K562 (cell line): ENCODE results near the gene HHIPL1.

Experiments used
- CTCF ChIP-seq, 3 experiments: IDR thresholded peaks in 2 of 3; conservative IDR thresholded peaks in 1 of 3; 2 replicates each; pipeline ENCODE4 v1.5.1; 2011 to 2012; ENCODE audit warnings: low read length in 3 of 3, mild to moderate bottlenecking in 3 of 3, control low read depth in 2 of 3, improper control_type of control experiment in 1 of 3, inconsistent platforms in 1 of 3, low read depth in 1 of 3, mixed read lengths in 1 of 3, moderate library complexity in 1 of 3; ENCODE audit not compliant: insufficient read depth in 2 of 3
- GATA2 ChIP-seq: sonication (generic); formaldehyde crosslinking; IDR thresholded peaks from 2 replicates; pipeline ENCODE4 v1.4.0; 2020; ENCODE audit warnings: mild to moderate bottlenecking, missing genetic modification reagents
- JUNB ChIP-seq: fragments of 450-650 bp; formaldehyde crosslinking; conservative IDR thresholded peaks from 2 replicates; pipeline ENCODE4 v1.4.0; 2020; ENCODE audit warnings: mild to moderate bottlenecking
- JUND ChIP-seq, 2 experiments: IDR thresholded peaks; 2 replicates in 1 of 2; 3 replicates in 1 of 2; pipeline ENCODE4 v1.6.1; 2011; ENCODE audit warnings: borderline replicate concordance in 2 of 2, low read depth in 2 of 2, low read length in 2 of 2, improper control_type of control experiment in 1 of 2, missing biosample characterization in 1 of 2, missing genetic modification characterization in 1 of 2, missing genetic modification reagents in 1 of 2
- NONO ChIP-seq, 2 experiments: fragments of 200-400 bp in 1 of 2; fragments of 450-650 bp in 1 of 2; formaldehyde crosslinking in 1 of 2; IDR thresholded peaks; 2 replicates each; pipeline ENCODE4 v1.6.1; 2017; ENCODE audit warnings: low read depth in 2 of 2, mild to moderate bottlenecking in 2 of 2, moderate library complexity in 2 of 2, low read length in 1 of 2
- PCBP1 ChIP-seq: fragments of 200-400 bp; formaldehyde crosslinking; IDR thresholded peaks from 2 replicates; pipeline ENCODE4 v1.6.1; 2018; ENCODE audit warnings: mild to moderate bottlenecking, low read depth, low read length; ENCODE audit not compliant: poor library complexity, severe bottlenecking
- RFX5 ChIP-seq: IDR thresholded peaks from 2 replicates; pipeline ENCODE4 v1.6.1; 2011; ENCODE audit warnings: low read depth, mild to moderate bottlenecking, improper control_type of control experiment, low read length
- SRSF1 ChIP-seq: fragments of 200-400 bp; formaldehyde crosslinking; IDR thresholded peaks from 2 replicates; pipeline ENCODE4 v1.6.1; 2017; ENCODE audit warnings: mild to moderate bottlenecking, low read depth, low read length, moderate library complexity
- ZBTB1 ChIP-seq: sonication (generic); formaldehyde crosslinking; IDR thresholded peaks from 2 replicates; pipeline ENCODE4 v1.8.1; 2023; ENCODE audit warnings: missing genetic modification reagents, low read depth, mild to moderate bottlenecking, borderline replicate concordance
- ZNF175 ChIP-seq: fragments of 200-800 bp; sonication (Bioruptor generic); IDR thresholded peaks from 2 replicates; pipeline ENCODE4 v1.6.1; 2016; ENCODE audit warnings: low read depth, mild to moderate bottlenecking, missing genetic modification characterization, missing compliant biosample characterization
- TF ChIP-seq, protein P1 (sequence below): sonication (generic); formaldehyde crosslinking; IDR thresholded peaks from 2 replicates; pipeline ENCODE4 v1.8.1; 2023; ENCODE audit warnings: mild to moderate bottlenecking, missing genetic modification reagents, moderate library complexity
- TF ChIP-seq, protein P2 (sequence below): fragments of 250-450 bp; sonication (Bioruptor Pico); IDR thresholded peaks from 2 replicates; pipeline ENCODE4 v1.5.0; 2020; ENCODE audit warnings: mild to moderate bottlenecking, borderline replicate concordance
- TF ChIP-seq, protein P3 (sequence below): sonication (generic); formaldehyde crosslinking; IDR thresholded peaks from 2 replicates; pipeline ENCODE4 v1.8.0; 2022; ENCODE audit warnings: mild to moderate bottlenecking, missing genetic modification reagents

DNA sequence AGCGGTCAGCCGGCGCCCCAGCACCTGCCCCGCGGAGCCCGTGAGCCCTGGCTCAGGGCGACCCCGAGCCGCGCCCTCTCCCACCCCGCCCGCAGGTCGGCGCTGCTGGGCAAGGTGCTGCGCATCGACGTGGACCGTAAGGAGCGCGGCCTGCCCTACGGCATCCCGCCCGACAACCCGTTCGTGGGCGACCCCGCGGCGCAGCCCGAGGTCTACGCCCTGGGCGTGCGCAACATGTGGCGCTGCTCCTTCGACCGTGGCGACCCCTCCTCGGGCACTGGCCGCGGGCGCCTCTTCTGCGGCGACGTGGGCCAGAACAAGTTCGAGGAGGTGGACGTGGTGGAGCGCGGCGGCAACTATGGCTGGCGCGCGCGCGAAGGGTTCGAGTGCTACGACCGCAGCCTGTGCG lies 14.4 kb downstream of the HHIPL1 start:
- TF ChIP-seq GATA2 (CRISPR knock-in tag) (no peak), ZNF175 (CRISPR knock-in tag) (no peak), CTCF (IDR thresholded peaks at IDR 0.05 in 2 of 3, conservative IDR thresholded peaks at IDR 0.05 in 1 of 3; ENCODE audit: insufficient read depth in 2 of 3, low read depth in 1 of 3, low read length in 3 of 3) (no peak), PCBP1 (no peak), ZBTB1 (CRISPR knock-in tag) (no peak), JUNB (CRISPR knock-in tag) (no peak), RFX5 (no peak), SRSF1 (no peak), NONO (IDR thresholded peaks at IDR 0.05; ENCODE audit: low read depth in 2 of 2, low read length in 1 of 2) (no peak), JUND (IDR thresholded peaks at IDR 0.05; ENCODE audit: borderline replicate concordance, low read depth, low read length) (no peak), JUND (tag; IDR thresholded peaks at IDR 0.05; ENCODE audit: borderline replicate concordance, low read depth, low read length) (no peak)
- TF ChIP-seq, protein P1, sequence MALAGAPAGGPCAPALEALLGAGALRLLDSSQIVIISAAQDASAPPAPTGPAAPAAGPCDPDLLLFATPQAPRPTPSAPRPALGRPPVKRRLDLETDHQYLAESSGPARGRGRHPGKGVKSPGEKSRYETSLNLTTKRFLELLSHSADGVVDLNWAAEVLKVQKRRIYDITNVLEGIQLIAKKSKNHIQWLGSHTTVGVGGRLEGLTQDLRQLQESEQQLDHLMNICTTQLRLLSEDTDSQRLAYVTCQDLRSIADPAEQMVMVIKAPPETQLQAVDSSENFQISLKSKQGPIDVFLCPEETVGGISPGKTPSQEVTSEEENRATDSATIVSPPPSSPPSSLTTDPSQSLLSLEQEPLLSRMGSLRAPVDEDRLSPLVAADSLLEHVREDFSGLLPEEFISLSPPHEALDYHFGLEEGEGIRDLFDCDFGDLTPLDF (CRISPR knock-in tag): no peak
- TF ChIP-seq, protein P2, sequence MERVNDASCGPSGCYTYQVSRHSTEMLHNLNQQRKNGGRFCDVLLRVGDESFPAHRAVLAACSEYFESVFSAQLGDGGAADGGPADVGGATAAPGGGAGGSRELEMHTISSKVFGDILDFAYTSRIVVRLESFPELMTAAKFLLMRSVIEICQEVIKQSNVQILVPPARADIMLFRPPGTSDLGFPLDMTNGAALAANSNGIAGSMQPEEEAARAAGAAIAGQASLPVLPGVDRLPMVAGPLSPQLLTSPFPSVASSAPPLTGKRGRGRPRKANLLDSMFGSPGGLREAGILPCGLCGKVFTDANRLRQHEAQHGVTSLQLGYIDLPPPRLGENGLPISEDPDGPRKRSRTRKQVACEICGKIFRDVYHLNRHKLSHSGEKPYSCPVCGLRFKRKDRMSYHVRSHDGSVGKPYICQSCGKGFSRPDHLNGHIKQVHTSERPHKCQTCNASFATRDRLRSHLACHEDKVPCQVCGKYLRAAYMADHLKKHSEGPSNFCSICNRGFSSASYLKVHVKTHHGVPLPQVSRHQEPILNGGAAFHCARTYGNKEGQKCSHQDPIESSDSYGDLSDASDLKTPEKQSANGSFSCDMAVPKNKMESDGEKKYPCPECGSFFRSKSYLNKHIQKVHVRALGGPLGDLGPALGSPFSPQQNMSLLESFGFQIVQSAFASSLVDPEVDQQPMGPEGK: no peak
- TF ChIP-seq, protein P3, sequence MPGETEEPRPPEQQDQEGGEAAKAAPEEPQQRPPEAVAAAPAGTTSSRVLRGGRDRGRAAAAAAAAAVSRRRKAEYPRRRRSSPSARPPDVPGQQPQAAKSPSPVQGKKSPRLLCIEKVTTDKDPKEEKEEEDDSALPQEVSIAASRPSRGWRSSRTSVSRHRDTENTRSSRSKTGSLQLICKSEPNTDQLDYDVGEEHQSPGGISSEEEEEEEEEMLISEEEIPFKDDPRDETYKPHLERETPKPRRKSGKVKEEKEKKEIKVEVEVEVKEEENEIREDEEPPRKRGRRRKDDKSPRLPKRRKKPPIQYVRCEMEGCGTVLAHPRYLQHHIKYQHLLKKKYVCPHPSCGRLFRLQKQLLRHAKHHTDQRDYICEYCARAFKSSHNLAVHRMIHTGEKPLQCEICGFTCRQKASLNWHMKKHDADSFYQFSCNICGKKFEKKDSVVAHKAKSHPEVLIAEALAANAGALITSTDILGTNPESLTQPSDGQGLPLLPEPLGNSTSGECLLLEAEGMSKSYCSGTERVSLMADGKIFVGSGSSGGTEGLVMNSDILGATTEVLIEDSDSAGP: no peak
